Epidermal melanocyte (primary cell): ENCODE data around the gene KIZ.
"Not testable (repeated sequence)": the region's sequence is repeated elsewhere in the genome, so short reads cannot be mapped to it uniquely, and the experiment has no call there.

Source experiments
- DNase-seq: peaks from one replicate; pipeline ENCODE4 v3.0.0; 2011; ENCODE audit warnings: low spot score; ENCODE audit not compliant: insufficient read length

Gene KIZ

GRCh38 chr20:21228511-21228910, 102.6 kb downstream of the KIZ start:
- DNase-seq, result no peak

DNA sequence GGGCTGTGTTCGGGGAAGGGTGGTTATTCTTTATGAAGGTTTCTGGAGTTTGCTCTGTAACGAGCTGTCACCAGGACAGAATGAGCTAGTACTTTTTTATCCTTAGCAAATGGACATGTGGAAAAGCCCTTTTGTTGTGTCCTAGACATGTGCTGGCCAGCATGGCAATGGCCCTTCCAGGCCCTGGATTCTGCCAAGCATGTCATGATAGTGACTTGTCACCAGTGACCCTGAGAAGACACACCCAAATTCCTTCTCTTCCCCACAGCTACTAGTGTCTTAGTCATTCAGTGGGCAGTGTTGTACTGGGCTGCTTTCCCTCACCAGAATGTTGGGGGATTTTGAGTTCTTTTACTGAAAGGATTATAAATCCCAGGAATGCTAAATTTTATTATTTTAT, 103.3 kb downstream of the KIZ start:
- no peak for DNase-seq

DNA sequence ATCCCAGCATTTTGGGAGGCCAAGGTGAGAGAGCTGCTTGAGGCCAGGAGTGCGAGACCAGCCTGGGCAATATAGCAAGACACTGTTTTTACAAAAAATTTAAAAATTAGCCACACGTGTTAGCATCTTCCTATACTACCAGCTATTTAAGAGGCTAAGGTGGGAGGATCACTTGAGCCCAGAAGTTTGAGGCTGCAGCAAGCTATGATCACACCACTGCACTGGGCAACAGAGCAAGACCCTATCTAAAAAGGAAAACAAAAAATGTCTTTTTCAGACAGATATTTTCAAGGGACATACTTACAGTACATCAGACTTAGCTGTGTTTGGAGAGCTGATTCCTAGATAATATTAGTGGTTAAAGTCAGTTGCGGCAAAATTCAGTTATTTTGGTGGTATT, 104.3 kb downstream of the KIZ start:
- no peak for DNase-seq

- DNase-seq, result no peak
Measured at GRCh38 chr20:21230686-21231085, 104.8 kb downstream of the KIZ start.

DNA sequence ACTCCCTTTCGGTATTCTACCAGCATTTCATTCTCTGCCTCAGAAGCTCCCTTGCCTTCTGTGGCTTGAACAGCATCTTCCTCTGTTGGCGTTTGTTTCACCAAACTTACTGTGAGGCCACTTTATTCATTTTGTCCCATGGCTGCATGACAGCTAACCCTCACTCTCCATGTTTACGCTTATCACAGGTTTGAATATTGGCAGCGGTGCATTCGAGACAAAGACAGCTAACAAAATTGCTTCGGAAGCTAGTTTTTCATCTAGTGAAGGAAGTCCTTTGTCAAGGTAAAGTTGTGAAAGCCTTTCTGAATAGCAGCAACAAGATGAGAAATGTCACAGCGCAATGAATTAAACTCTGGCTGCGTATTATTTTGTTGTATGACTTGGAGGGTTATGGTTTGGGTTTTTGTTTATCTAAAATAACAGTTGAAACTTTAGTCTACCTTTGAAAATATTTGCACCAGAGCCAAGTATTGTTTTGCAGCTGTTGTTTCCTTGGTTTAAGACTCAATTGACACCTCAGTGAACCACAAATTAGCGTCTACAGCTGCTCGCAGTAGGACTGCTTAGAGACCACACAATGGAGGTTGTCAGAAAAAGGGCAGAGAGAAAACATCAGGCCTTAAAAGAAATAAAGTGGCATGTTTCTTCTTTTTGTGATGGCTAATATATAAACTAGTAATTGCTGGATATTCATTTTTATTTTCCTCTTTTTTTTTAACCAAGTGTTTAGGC, 106.8 kb downstream of the KIZ start:
- DNase-seq, result no peak

- no peak for DNase-seq
Measured at GRCh38 chr20:21234324-21234723, 108.4 kb downstream of the KIZ start.

GRCh38 chr20:21234806-21235483, 109.1 kb downstream of the KIZ start:
- no peak for DNase-seq

DNA sequence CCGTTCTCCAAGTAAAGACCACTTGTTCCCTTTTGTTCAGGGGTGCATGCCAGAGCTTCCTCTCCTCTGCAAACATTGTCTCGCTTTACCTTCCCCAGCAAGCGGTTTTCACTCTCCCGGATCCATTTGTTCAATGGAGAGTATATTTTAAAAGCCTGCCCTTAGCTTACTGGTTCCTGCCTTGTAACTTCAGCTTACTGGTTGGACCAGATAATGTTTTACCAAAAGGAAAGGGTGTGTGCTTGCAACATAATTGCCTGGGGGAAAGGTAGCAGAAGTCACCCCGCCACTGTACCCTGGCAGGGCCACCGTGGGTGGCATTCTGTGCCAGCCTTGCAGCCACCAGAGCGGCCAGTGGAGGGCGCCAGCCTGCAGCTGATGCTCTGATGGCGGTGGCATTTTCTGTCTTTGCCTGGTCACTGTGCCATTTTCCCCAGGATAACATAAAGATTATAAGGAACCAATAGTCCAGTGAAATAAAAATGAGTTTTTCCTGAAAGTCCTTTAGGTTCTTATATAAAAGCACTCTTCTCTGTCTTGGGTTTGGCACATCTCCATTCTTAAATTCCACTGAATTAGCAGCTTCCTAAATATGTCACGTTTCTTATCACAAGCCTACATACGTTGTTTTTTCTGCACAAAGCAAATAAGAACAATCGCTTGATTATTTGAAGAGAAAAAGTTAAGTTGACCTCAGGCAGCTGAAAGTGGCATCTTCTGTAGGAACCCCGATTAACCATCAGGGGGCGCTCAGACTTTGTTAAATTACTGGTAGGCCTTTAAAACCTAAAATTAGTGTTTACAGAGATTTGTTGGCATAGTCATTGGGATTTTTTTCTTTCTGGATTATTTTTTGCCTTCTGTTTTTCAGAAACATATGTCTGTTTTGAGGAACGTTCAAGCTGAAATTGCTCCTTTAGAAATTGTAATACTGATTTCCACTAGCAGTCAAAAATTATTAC, 109.9 kb downstream of the KIZ start:
- DNase-seq, result peak; percentile 48

DNA sequence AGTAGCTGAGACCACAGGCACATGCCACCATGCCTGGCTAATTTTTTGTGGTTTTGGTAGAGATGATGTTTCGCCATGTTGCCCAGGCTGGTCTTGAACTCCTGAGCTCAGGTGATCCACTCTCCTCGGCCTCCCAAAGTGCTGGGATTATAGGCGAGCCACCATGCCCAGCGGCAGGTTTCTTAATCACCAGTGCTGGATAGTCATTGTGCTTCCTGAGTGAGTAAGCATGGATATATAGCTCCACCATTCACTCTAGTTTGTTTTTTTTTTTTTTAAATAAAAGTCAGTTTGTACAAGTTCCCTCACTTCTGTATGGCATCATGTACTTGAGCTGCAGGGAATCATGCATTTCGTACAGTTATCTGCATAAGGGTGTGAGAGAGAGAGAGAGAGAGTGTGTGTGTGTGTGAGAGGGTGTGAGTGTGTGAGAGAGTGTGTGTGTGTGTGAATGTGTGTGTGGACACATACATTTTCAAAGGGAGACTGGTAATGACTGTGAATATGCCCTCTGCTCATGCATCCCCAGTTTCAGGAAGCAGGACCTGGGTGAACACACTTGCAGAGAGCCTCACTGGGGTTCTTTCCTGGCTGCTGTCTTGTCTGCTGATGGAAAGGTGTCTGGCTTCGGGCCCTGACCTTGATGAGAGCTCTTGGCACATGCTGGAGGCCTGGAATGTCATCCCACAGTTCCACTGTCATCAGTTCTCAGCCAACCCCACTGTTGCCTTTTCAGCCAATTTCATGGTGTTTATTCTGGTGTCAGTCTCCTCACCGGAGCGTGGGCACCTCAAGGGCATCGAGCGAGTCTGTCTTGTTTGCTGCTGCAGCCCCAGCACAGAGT, 112.3 kb downstream of the KIZ start:
- DNase-seq, result no peak

- DNase-seq, result no peak
Measured at GRCh38 chr20:21238818-21239536, 113.1 kb downstream of the KIZ start.

GRCh38 chr20:21240394-21240793, 114.5 kb downstream of the KIZ start:
- no peak for DNase-seq

DNA sequence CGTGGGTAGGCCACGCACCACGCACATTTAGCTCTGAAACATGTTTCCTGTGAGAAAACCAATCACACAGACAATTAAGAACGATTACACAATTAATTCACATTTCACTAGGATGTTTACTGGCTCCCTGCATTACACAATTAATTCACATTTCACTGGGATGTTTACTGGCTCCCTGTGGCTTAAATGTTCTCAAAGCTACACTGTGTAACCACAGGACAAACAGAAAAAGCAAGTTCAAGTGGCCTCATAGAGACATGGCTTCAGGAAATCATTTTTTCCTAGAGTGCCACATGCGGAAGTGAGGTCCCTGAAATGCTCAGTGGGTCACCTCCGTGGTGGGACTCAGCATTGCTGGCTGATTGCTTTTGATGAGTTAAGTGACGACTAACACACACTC, 115.5 kb downstream of the KIZ start:
- no peak for DNase-seq

DNA sequence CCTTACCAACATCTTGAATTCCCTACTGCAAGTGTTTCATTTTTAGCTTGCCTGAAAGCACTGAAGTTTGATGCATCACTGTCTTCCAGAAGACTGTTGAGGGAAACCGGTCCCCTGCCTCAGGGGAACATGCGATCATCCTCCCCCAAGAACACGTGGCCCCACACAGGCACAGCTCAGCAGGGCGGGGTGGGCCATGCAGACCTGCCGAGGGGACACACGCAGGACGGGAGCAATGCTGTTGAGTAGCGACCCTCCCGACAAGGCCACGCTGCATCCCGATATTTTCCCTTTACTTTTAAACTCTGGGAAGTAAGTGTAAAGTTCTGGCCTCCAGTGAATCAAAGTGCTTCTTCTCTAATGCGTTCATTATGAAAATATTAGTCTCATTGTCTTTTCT, 117.9 kb downstream of the KIZ start:
- DNase-seq, result no peak

- DNase-seq, result no peak
Measured at GRCh38 chr20:21244808-21245207, 118.9 kb downstream of the KIZ start.

DNA sequence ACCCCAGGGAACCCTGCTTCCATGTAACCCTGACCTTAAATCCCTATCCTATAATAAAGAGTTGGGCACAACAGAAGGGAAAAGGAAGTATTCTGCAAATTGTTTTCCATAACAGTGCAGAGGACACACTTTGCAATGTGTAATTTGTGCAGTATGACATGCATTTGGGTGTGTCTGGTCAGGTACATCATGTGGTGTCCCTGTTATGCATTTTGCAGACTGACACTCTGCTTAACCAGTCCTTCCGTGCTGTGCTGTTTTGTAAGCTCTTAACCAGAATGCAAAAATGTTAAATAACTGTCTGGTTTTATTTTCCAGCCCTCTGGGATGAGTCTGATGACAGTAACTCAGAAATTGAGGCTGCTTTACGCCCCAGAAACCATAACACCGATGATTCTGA, 120.3 kb downstream of the KIZ start:
- DNase-seq, result no peak

DNA sequence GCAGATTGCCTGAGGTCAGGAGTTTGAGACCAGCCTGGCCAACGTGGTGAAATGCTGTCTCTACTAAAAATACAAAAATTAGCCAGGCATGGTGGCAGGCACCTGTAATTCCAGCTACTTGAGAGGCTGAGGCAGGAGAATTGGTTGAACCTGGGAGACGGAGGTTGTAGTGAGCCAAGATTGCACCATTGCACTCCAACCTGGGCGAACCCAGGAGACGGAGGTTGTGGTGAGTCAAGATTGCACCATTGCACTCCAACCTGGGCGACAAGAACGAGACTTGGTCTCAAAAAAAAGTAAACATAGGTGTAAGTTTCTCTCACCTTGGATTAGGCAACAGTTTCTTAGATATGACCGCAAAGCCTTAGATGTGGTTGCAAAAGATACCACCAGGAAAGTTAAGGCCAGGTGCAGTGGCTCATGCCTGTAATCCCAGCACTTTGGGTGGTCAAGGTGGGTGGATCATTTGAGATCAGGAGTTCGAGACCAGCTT, 121.8 kb downstream of the KIZ start:
- DNase-seq, result not testable (repeated sequence)

GRCh38 chr20:21251278-21251677, 125.4 kb downstream of the KIZ start:
- no peak for DNase-seq

DNA sequence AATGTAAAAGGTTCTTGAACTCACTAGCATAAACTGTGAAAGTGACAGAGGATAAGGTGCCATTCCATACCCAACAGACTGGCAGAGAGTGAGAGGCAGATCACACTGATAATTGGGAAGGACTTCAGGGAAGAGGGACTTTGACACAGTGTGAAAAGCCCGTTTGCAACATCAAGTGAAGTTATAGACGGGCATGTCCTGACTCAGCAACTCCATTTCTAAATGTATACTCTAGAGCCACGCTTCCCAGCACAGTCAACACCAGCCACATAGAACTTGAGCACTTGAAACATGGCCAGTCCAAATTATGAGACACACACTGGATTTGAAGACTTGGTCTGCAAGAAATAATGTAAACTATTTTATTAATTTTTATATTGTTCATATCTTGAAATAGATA, 131.3 kb downstream of the KIZ start:
- DNase-seq, result no peak

GRCh38 chr20:21258411-21258810, 132.5 kb downstream of the KIZ start:
- no peak for DNase-seq

GRCh38 chr20:21259346-21259745, 133.5 kb downstream of the KIZ start:
- DNase-seq, result no peak
